SKM-1 treated with dmso at 0.1 percent for 144 hours (cell line): Measurements from ENCODE around the gene TMEM179B.

Source experiments
- DNase-seq: peaks from one replicate; lab custom pipeline; 2025; ENCODE audit not compliant: unreplicated experiment; lab: John Stamatoyannopoulos, UW

TMEM179B gene

DNA sequence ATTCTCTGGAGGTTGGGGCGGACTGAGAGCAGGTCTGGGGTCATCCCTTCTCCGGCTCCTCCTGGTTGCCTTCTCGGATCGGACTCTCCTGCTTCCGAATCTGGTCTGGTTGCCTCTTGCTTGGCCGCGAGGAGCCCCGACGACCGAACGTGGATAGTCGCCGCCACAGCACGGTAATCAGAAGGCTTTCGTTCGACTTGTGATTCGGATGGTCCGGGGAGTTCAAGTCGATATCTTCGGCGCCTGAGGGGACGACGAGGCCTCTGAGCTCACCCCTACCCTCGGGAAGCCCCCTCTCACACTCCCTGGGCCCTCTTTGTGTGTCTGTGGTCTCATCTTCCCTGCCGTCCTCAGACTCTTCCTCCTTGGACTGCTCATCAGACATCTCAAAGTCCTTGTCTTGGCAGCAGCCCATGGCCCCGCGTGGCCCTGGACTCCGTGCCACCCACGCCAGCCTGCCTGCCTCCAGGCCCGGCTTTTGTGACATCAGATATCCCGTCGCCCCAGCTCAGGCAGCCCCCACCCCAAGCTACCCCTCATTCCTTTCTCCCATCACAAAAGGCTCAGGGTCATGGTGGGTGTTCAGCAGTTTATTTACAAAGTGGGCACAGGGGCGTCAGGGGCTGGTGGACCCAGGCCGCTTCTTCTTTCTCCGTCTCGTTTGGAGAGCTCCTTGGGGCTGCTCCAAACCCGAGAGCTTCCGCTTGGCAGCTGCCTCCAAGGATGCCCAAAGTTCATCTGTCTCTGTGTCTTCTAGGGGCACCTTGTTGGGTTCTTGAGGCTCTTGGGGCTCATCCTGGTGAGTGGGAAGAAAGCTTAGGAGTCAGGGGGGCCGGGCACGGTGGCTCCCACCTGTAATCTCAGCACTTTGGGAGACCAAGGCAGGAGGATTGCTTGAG, 45.4 kb downstream of the TMEM179B start, which contains the start of gene TEX54:
Gene TEX54 (minus strand): TSS at position 506 of the 899 bp plus-strand sequence.
- no peak for DNase-seq

DNA sequence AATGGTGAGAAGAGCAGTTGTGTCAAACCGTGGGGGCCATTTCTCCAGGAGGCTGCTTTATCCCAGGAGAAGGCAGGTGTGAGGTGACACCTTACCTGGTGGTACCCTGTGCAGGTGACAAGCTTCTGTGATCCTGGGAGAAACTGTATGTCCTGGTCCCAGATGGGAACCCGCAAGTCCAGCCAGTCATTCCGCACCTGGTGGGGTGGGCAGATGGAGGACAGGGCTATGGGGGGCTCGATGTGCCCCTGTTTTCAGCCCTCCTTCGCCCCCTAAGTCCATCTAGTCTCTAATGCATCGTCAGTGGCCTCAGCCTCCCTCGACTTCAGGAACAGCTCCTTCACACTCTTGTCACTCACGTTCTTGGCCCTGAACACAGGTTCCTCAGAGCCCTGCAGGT, 48.1 kb downstream of the TMEM179B start:
- DNase-seq: no peak

DNA sequence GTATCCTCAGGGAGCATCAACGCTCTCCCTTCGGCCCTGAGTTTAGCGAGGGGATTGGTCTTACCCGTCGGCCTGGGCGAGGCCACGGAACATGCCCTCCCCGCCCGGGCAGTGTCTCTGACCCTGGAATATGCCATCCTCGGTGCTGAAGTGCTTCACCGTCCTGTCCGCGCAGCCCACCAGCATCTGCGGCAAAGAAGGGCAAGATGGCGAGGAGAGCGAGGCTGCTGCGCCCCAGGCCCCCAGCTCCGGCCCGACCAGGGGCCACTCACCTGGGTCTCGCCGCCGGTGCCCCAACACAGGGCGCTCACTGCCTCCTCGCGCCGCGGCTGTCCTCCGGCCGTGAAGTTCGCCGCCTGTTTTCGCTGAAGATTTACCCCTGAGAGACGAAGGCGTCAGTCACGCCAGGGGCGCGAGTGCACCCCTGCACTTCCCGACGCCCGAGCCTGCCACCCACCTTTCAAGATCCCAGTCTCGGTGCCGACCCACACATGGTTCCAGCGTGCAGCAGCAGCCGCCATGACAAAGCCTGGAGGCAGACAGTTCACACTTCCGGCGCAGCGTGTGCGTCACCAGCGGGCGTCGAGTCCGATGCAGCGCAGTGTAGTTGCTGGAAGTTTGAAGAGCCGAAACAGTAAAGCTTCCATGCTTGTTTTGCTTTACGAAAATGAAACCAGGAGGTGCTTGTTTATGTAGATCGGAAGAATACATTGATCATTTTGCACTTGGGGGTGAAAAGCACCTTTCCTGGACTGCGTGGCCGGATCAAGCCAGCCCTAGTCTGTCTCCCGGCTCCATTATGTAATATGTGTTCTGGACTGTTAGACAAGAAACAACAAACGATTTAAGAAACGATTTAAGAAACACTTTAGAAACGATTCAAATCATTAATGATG, 52.1 kb downstream of the TMEM179B start, which contains the start of gene WDR74:
Gene WDR74 (minus strand): TSS at position 541 of the 896 bp plus-strand sequence. CDS start 20 bp downstream, at position 521.
- DNase-seq: peak; percentile 88
